Measurements from ENCODE around the gene ARHGEF7.

Gene ARHGEF7

GRCh38 chr13:111330066-111330610 is 215.0 kb downstream of the ARHGEF7 start:
- DNase-seq = no peak

GRCh38 chr13:111335298-111335697 is 220.2 kb downstream of the ARHGEF7 start:
- no peak for DNase-seq

GRCh38 chr13:111336666-111337065 is 221.6 kb downstream of the ARHGEF7 start:
- no peak for DNase-seq

- DNase-seq = no peak
Observed at GRCh38 chr13:111337206-111337605, 222.1 kb downstream of the ARHGEF7 start.

- DNase-seq = no peak
Observed at GRCh38 chr13:111337741-111338140, 222.6 kb downstream of the ARHGEF7 start.

GRCh38 chr13:111338841-111339240 is 223.7 kb downstream of the ARHGEF7 start:
- DNase-seq = no peak

GRCh38 chr13:111339366-111340143 is 224.4 kb downstream of the ARHGEF7 start:
- DNase-seq = no peak

GRCh38 chr13:111341886-111342285 is 226.8 kb downstream of the ARHGEF7 start:
- DNase-seq = no peak

- DNase-seq = no peak
Observed at GRCh38 chr13:111342721-111343120, 227.6 kb downstream of the ARHGEF7 start.

GRCh38 chr13:111343186-111343805 is 228.2 kb downstream of the ARHGEF7 start:
- no peak for DNase-seq

- DNase-seq = peak; percentile 76
Observed at GRCh38 chr13:111344471-111345191, 229.5 kb downstream of the ARHGEF7 start.

- DNase-seq = no peak
Observed at GRCh38 chr13:111345682-111346081, 230.6 kb downstream of the ARHGEF7 start.

GRCh38 chr13:111346101-111346680 is 231.1 kb downstream of the ARHGEF7 start:
- no peak for DNase-seq

GRCh38 chr13:111347438-111347837 is 232.3 kb downstream of the ARHGEF7 start:
- DNase-seq = no peak

- DNase-seq = no peak
Observed at GRCh38 chr13:111353508-111353907, 238.4 kb downstream of the ARHGEF7 start.

GRCh38 chr13:111354789-111355188 is 239.7 kb downstream of the ARHGEF7 start:
- DNase-seq = no peak
